IMR-90 (cell line): ENCODE measurements around the gene ITK. TPM values are rescaled to one million over a fixed set of nuclear protein-coding genes. Genes with fewer than 3 reads are reported as not detected.
A peak's percentile ranks its signal among the peaks of the same experiment; 100 is the strongest.

Experiments
- ATAC-seq: fragments of 200-7000 bp; cut with Tn5 transposase; 2 replicates; pipeline ENCODE4 v1.9.1; 2020; ENCODE audit warnings: low read depth, mild to moderate bottlenecking, moderate library complexity
- BruUV-seq: library from RNA; stranded (reverse); fragments of 400-500 nt; replicated peaks from 2 replicates; lab custom pipeline; 2021; lab: Mats Ljungman, UMichigan
- CTCF ChIA-PET: fragments of 300-600 bp; formaldehyde crosslinking; extraction: SDS; loops from one replicate; lab custom pipeline; 2021; ENCODE audit warnings: antibody characterized with exemption; lab: Yijun Ruan, JAX
- POLR2A ChIA-PET: fragments of 300-600 bp; sonication (Branson Sonifier 250); formaldehyde crosslinking; loops from one replicate; lab custom pipeline; 2022; ENCODE audit warnings: antibody characterized with exemption; ENCODE audit not compliant: unreplicated experiment; lab: Charles Lee
- DNase-seq: peaks from one replicate; pipeline ENCODE4 v3.0.0; 2013
- H2AFZ ChIP-seq: replicated peaks from 2 replicates; pipeline ENCODE3; 2013; ENCODE audit warnings: low read length, mild to moderate bottlenecking; ENCODE audit not compliant: poor library complexity
- H2AK5ac ChIP-seq: 2 replicates; pipeline ENCODE4 v1.6.1; 2013; ENCODE audit warnings: low read depth, low read length, inconsistent platforms
- H2AK9ac ChIP-seq: replicated peaks from 2 replicates; pipeline ENCODE3; 2013; ENCODE audit warnings: mild to moderate bottlenecking, low read depth, low read length, moderate library complexity; ENCODE audit not compliant: poor library complexity
- H2BK120ac ChIP-seq: 2 replicates; pipeline ENCODE4 v1.6.1; 2013; ENCODE audit warnings: low read depth, low read length, inconsistent platforms
- H2BK15ac ChIP-seq: 3 replicates; pipeline ENCODE4 v1.6.1; 2013; ENCODE audit warnings: low read depth, low read length, inconsistent platforms
- H2BK20ac ChIP-seq: 2 replicates; pipeline ENCODE4 v1.6.1; 2013; ENCODE audit warnings: low read depth, mild to moderate bottlenecking, inconsistent platforms, low read length, moderate library complexity
- H2BK5ac ChIP-seq: 2 replicates; pipeline ENCODE4 v1.6.1; 2013; ENCODE audit warnings: mild to moderate bottlenecking, low read depth, low read length, inconsistent platforms; ENCODE audit not compliant: poor library complexity, severe bottlenecking
- H3K14ac ChIP-seq: replicated peaks from 2 replicates; pipeline ENCODE4 v1.6.1; 2013; ENCODE audit warnings: low read depth, low read length, inconsistent platforms
- H3K18ac ChIP-seq: 2 replicates; pipeline ENCODE4 v1.6.1; 2013; ENCODE audit warnings: low read depth, low read length, control low read depth
- H3K23ac ChIP-seq: 2 replicates; pipeline ENCODE4 v1.6.1; 2013; ENCODE audit warnings: low read depth, low read length, inconsistent platforms
- H3K27ac ChIP-seq: 2 replicates; pipeline ENCODE4 v1.5.1; 2013; ENCODE audit warnings: mild to moderate bottlenecking, control low read depth, low read length; ENCODE audit not compliant: insufficient read depth
- H3K27me3 ChIP-seq: 2 replicates; pipeline ENCODE4 v1.6.1; 2013; ENCODE audit warnings: low read length; ENCODE audit not compliant: control insufficient read depth, insufficient read depth
- H3K36me3 ChIP-seq: 2 replicates; pipeline ENCODE4 v1.6.1; 2013; ENCODE audit warnings: low read length, mixed read lengths; ENCODE audit not compliant: control insufficient read depth, insufficient read depth
- H3K4ac ChIP-seq: 2 replicates; pipeline ENCODE4 v1.6.1; 2013; ENCODE audit warnings: low read depth, low read length, inconsistent platforms
- H3K4me1 ChIP-seq: 2 replicates; pipeline ENCODE4 v1.6.1; 2013; ENCODE audit warnings: low read length, mixed read lengths; ENCODE audit not compliant: control insufficient read depth, insufficient read depth
- H3K4me2 ChIP-seq: 2 replicates; pipeline ENCODE4 v1.6.1; 2013; ENCODE audit warnings: low read depth, mild to moderate bottlenecking, control low read depth, low read length, moderate library complexity
- H3K4me3 ChIP-seq: 2 replicates; pipeline ENCODE4 v1.5.1; 2013; ENCODE audit warnings: low read depth, mild to moderate bottlenecking, control low read depth, low read length, moderate library complexity; ENCODE audit not compliant: insufficient read depth
- H3K56ac ChIP-seq: 2 replicates; pipeline ENCODE4 v1.6.1; 2013; ENCODE audit warnings: low read length, inconsistent platforms; ENCODE audit not compliant: insufficient read depth; ENCODE audit errors: extremely low read depth
- H3K79me1 ChIP-seq, 2 experiments: 2 replicates each; pipeline ENCODE4 v1.6.1; 2013; ENCODE audit warnings: low read length in 2 of 2, inconsistent platforms in 1 of 2, low read depth in 1 of 2
- H3K9ac ChIP-seq: 2 replicates; pipeline ENCODE4 v1.6.1; 2013; ENCODE audit warnings: low read depth, low read length, control low read depth
- H3K9me1 ChIP-seq: 2 replicates; pipeline ENCODE4 v1.6.1; 2013; ENCODE audit warnings: low read length, inconsistent platforms; ENCODE audit not compliant: insufficient read depth
- H3K9me3 ChIP-seq: 2 replicates; pipeline ENCODE4 v1.6.1; 2013; ENCODE audit warnings: low read length; ENCODE audit not compliant: control insufficient read depth, insufficient read depth
- H4K20me1 ChIP-seq: 2 replicates; pipeline ENCODE4 v1.6.1; 2013; ENCODE audit warnings: low read length, inconsistent platforms; ENCODE audit not compliant: insufficient read depth
- H4K5ac ChIP-seq: 2 replicates; pipeline ENCODE4 v1.6.1; 2013; ENCODE audit warnings: mild to moderate bottlenecking, low read depth, low read length, control low read depth
- H4K8ac ChIP-seq, 2 experiments: 2 replicates each; pipeline ENCODE4 v1.6.1; 2013; ENCODE audit warnings: low read depth in 2 of 2, low read length in 2 of 2, control low read depth in 1 of 2, inconsistent platforms in 1 of 2
- H4K91ac ChIP-seq: 2 replicates; pipeline ENCODE4 v1.6.1; 2013; ENCODE audit warnings: low read depth, low read length, inconsistent platforms; ENCODE audit not compliant: insufficient read depth
- BHLHE40 ChIP-seq: fragments of 150-350 bp; IDR thresholded peaks from 2 replicates; pipeline ENCODE4 v1.6.1; 2016; ENCODE audit warnings: mild to moderate bottlenecking, low read depth, low read length
- CEBPB ChIP-seq: IDR thresholded peaks from 2 replicates; pipeline ENCODE4 v1.6.1; 2012; ENCODE audit warnings: low read depth, low read length, improper control_type of control experiment
- CHD1 ChIP-seq: IDR thresholded peaks from 2 replicates; pipeline ENCODE4 v1.6.1; 2012; ENCODE audit warnings: low read depth, low read length, improper control_type of control experiment
- CTCF ChIP-seq: conservative IDR thresholded peaks from 2 replicates; pipeline ENCODE4 v1.5.1; 2012; ENCODE audit warnings: mild to moderate bottlenecking, low read depth, low read length, improper control_type of control experiment
- ELK1 ChIP-seq: fragments of 150-350 bp; IDR thresholded peaks from 2 replicates; pipeline ENCODE4 v1.6.1; 2016; ENCODE audit warnings: low read depth, mild to moderate bottlenecking, low read length, moderate library complexity, borderline replicate concordance
- FOS ChIP-seq: fragments of 150-350 bp; IDR thresholded peaks from 2 replicates; pipeline ENCODE4 v1.6.1; 2016; ENCODE audit warnings: low read depth, low read length
- MAFK ChIP-seq: IDR thresholded peaks from 2 replicates; pipeline ENCODE4 v1.6.1; 2012; ENCODE audit warnings: low read depth, low read length, improper control_type of control experiment
- MAZ ChIP-seq: IDR thresholded peaks from 2 replicates; pipeline ENCODE4 v1.6.1; 2012; ENCODE audit warnings: low read depth, mild to moderate bottlenecking, low read length, improper control_type of control experiment, moderate library complexity, borderline replicate concordance
- MXI1 ChIP-seq: IDR thresholded peaks from 2 replicates; pipeline ENCODE4 v1.6.1; 2012; ENCODE audit warnings: low read depth, mild to moderate bottlenecking, low read length, moderate library complexity, borderline replicate concordance
- NFE2L2 ChIP-seq: fragments of 150-350 bp; IDR thresholded peaks from 2 replicates; pipeline ENCODE4 v1.6.1; 2016; ENCODE audit warnings: low read depth, mild to moderate bottlenecking, low read length
- POLR2A ChIP-seq: IDR thresholded peaks from 2 replicates; pipeline ENCODE4 v1.6.1; 2012; ENCODE audit warnings: mild to moderate bottlenecking, low read depth, low read length
- RAD21 ChIP-seq: IDR thresholded peaks from 2 replicates; pipeline ENCODE4 v1.6.1; 2012; ENCODE audit warnings: low read length, improper control_type of control experiment
- RCOR1 ChIP-seq: IDR thresholded peaks from 2 replicates; pipeline ENCODE4 v1.6.1; 2012; ENCODE audit warnings: mild to moderate bottlenecking, low read length, improper control_type of control experiment; ENCODE audit not compliant: insufficient replicate concordance
- RFX5 ChIP-seq: IDR thresholded peaks from 2 replicates; pipeline ENCODE4 v1.8.0; 2012; ENCODE audit warnings: low read depth, mild to moderate bottlenecking, low read length, moderate library complexity
- SMC3 ChIP-seq: fragments of 150-350 bp; IDR thresholded peaks from 2 replicates; pipeline ENCODE4 v1.6.1; 2016; ENCODE audit warnings: low read depth, mild to moderate bottlenecking, antibody characterized with exemption, low read length, moderate library complexity
- USF2 ChIP-seq: fragments of 150-350 bp; IDR thresholded peaks from 2 replicates; pipeline ENCODE4 v1.6.1; 2017; ENCODE audit warnings: mild to moderate bottlenecking, antibody characterized with exemption, low read length, low read depth
- WGBS, 2 experiments: methylation state at CpG; one replicate each; pipeline versions ENCODE4 v1.1.5 to v1.1.7; 2013; ENCODE audit warnings: missing lambda C conversion rate in 2 of 2; ENCODE audit not compliant: insufficient read length in 1 of 2; ENCODE audit errors: extremely low coverage in 2 of 2; 5-methylcytosine and 5-hydroxymethylcytosine counted together
- dilution Hi-C: fragments of 300-500 bp; cut with HindIII; formaldehyde crosslinking; loops from one replicate; pipeline ENCODE4 v1.14.3; 2018; ENCODE audit warnings: low sequenced_read_pairs; ENCODE audit not compliant: unreplicated experiment
- in situ Hi-C: fragments of 300-500 bp; cut with MboI; formaldehyde crosslinking; loops from 3 replicates; pipeline ENCODE4 v1.14.3; 2019; ENCODE audit warnings: low sequenced_read_pairs, inconsistent platforms, mixed read lengths
- intact Hi-C: fragments of 100-400 bp; cut with micrococcal nuclease; formaldehyde crosslinking; loops from 2 replicates; pipeline ENCODE4 v1.10.0; 2022
- polyA plus RNA-seq, 3 experiments: library from polyadenylated mRNA; depleted of rRNA; stranded (reverse); fragments of >200 nt; gene quantifications; 2 replicates each; pipeline ENCODE4 v1.2.3, GENCODE V29; 2012; ENCODE audit warnings: low replicate concordance in 1 of 3
- total RNA-seq: library from RNA; depleted of rRNA; stranded (reverse); fragments of >200 nt; gene quantifications from 2 replicates; pipeline ENCODE4 v1.2.3, GENCODE V29; 2012

ITK gene
- total and polyA plus RNA-seq, 2 of the 4 experiments (the other 2 are of a cell fraction), result not detected

- Histone ChIP-seq H3K4ac (no peak within 1 kb of the TSS), H4K5ac (no peak within 1 kb of the TSS; the same call in 1 of the 2 replicates), H3K9me1 (no peaks in the 10 kb centered on the region), H3K9ac (0 out of 2 replicates have a peak within 1 kb of the TSS, but pooled peaks have one; percentile 22), H4K8ac (no peak within 1 kb of the TSS), H3K18ac (no peak within 1 kb of the TSS), H2BK5ac (no peak within 1 kb of the TSS), H3K27ac (no peak within 1 kb of the TSS), H2AFZ (peak within 1 kb of the TSS; percentile 97), H3K4me2 (peak within 1 kb of the TSS; percentile 94), H2BK120ac (no peak within 1 kb of the TSS), H3K4me3 (peak within 1 kb of the TSS; percentile 80), H3K23ac (no peak within 1 kb of the TSS), H3K14ac (no peak within 1 kb of the TSS), H3K79me1 (no peaks in the 10 kb centered on the region), H3K27me3 (peaks cover 22% of the 10 kb centered on the region), H3K4me1 (no peaks in the 10 kb centered on the region), H4K20me1 (no peaks in the 10 kb centered on the region), H3K36me3 (no peaks in the 10 kb centered on the region), H3K56ac (no peak within 1 kb of the TSS), H2BK20ac (no peak within 1 kb of the TSS), H2AK5ac (no peak within 1 kb of the TSS), H2BK15ac (no peak within 1 kb of the TSS), H2AK9ac (peak within 1 kb of the TSS; percentile 29), H4K91ac (no peak within 1 kb of the TSS), H3K9me3 (no peaks in the 10 kb centered on the region)
- ChIA-PET POLR2A (interaction anchor here (0.6 kb wide), 1 partner anchor 13 kb away, joined by 3 read pairs; no protein-coding TSS in a partner anchor), CTCF (no interaction called here)
- TF ChIP-seq CEBPB, result no peak
- TF ChIP-seq RCOR1, result no peak
- no peak for TF ChIP-seq USF2
- TF ChIP-seq CHD1, result no peak
- no peak for TF ChIP-seq SMC3
- no peak for TF ChIP-seq MXI1
- no peak for TF ChIP-seq BHLHE40
- no peak for TF ChIP-seq ELK1
- TF ChIP-seq RAD21, result no peak
- no peak for TF ChIP-seq CTCF
- TF ChIP-seq FOS, result no peak
- no peak for TF ChIP-seq MAZ
- no peak for TF ChIP-seq NFE2L2
- no peak for TF ChIP-seq RFX5
- no peak for TF ChIP-seq POLR2A
- TF ChIP-seq MAFK, result no peak
- no TSS peak for BruUV-seq
- intact Hi-C loops, result no loop called here
- ATAC-seq, result peak; percentile 99
- dilution Hi-C loops, result no loop called here
- WGBS, 2 experiments, result 0% methylated on average over 20 of the region's 58 CpGs; no CpG with 5 or more reads in 1 of the 2 experiments
- DNase-seq, result peak; percentile 4
- in situ Hi-C loops, result no loop called here
These were observed 85.2 kb downstream of the ITK start, which contains the start of gene CYFIP2 for GRCh38 chr5:157265714-157266285. Gene CYFIP2, plus strand, starts transcription at chr5:157266123. Its CDS starts 19,239 bp downstream, at chr5:157285362.
